OCI-LY7 (cell line): ENCODE measurements around the gene BCL11A.

Experiments used
- CTCF ChIP-seq: fragments of 200-600 bp; sonication (generic); conservative IDR thresholded peaks from 2 replicates; pipeline ENCODE4 v1.5.1; 2014; ENCODE audit warnings: mild to moderate bottlenecking, antibody characterized with exemption, low read length, moderate library complexity, mixed read lengths
- EZH2phosphoT487 ChIP-seq: fragments of 200-600 bp; sonication (generic); IDR thresholded peaks from 2 replicates; pipeline ENCODE4 v1.6.1; 2018; ENCODE audit warnings: low read depth, borderline replicate concordance, mild to moderate bottlenecking, mixed run types, antibody characterized with exemption, low read length, moderate library complexity, mixed read lengths

- TF ChIP-seq CTCF: no peak
- no peak for TF ChIP-seq EZH2phosphoT487
These were observed 56.0 kb downstream of the BCL11A start for GRCh38 chr2:60497500-60497899.
